Keratinocyte (primary cell): ENCODE measurements around the gene CSNK2A1. TPM values are rescaled to one million over a fixed set of nuclear protein-coding genes. Genes with fewer than 3 reads are reported as not detected.
"Not testable (repeated sequence)": the region's sequence is repeated elsewhere in the genome, so short reads cannot be mapped to it uniquely, and the experiment has no call there.

Experiments used
- DNase-seq: peaks from one replicate; pipeline ENCODE4 v3.0.0-alpha.2; 2011; ENCODE audit warnings: low read depth, missing footprints, low spot score
- FAIRE-seq: peaks from 2 replicates; lab custom pipeline; 2011; peaks lifted over from hg19 to GRCh38; lab: Jason Lieb, UNC
- H2AFZ ChIP-seq: 2 replicates; pipeline ENCODE4 v1.6.0; 2012; ENCODE audit warnings: low read length, control low read depth, inconsistent platforms; ENCODE audit not compliant: control insufficient read depth
- H3K27ac ChIP-seq: 2 replicates; pipeline ENCODE4 v1.5.1; 2011; ENCODE audit warnings: low read length; ENCODE audit not compliant: control insufficient read depth, insufficient read depth
- H3K27me3 ChIP-seq: 3 replicates; pipeline ENCODE4 v1.6.0; 2011; ENCODE audit warnings: low read length; ENCODE audit not compliant: control insufficient read depth, insufficient read depth; ENCODE audit errors: extremely low read depth
- H3K36me3 ChIP-seq, 2 experiments: 2 replicates in 1 of 2; 3 replicates in 1 of 2; pipeline ENCODE4 v1.5.1; 2011; ENCODE audit warnings: low read length in 2 of 2, mild to moderate bottlenecking in 1 of 2; ENCODE audit not compliant: control insufficient read depth in 2 of 2, insufficient read depth in 2 of 2; ENCODE audit errors: extremely low read depth in 1 of 2
- H3K4me1 ChIP-seq: 3 replicates; pipeline ENCODE4 v1.5.1; 2011; ENCODE audit warnings: low read length; ENCODE audit not compliant: control insufficient read depth, insufficient read depth; ENCODE audit errors: extremely low read depth
- H3K4me2 ChIP-seq: 3 replicates; pipeline ENCODE4 v1.6.0; 2011; ENCODE audit warnings: low read depth, low read length; ENCODE audit not compliant: control insufficient read depth, insufficient read depth; ENCODE audit errors: extremely low read depth
- H3K4me3 ChIP-seq, 3 experiments: fragments of 200-600 bp in 1 of 3; sonication (generic) in 1 of 3; 2 replicates in 2 of 3; 3 replicates in 1 of 3; pipeline ENCODE4 v1.5.1; 2011 to 2016; ENCODE audit warnings: low read length in 3 of 3, mild to moderate bottlenecking in 3 of 3, control low read depth in 2 of 3, inconsistent platforms in 1 of 3, low read depth in 1 of 3, mixed read lengths in 1 of 3, mixed run types in 1 of 3, moderate library complexity in 1 of 3; ENCODE audit not compliant: control insufficient read depth in 2 of 3, insufficient read depth in 2 of 3; ENCODE audit errors: extremely low read depth in 1 of 3
- H3K79me2 ChIP-seq: 2 replicates; pipeline ENCODE4 v1.6.0; 2012; ENCODE audit warnings: low read length; ENCODE audit not compliant: control insufficient read depth, insufficient read depth
- H3K9ac ChIP-seq: 3 replicates; pipeline ENCODE4 v1.6.0; 2011; ENCODE audit warnings: low read length; ENCODE audit not compliant: control insufficient read depth, insufficient read depth; ENCODE audit errors: extremely low read depth
- H3K9me1 ChIP-seq: 3 replicates; pipeline ENCODE4 v1.6.0; 2011; ENCODE audit warnings: low read length; ENCODE audit not compliant: control insufficient read depth, insufficient read depth; ENCODE audit errors: extremely low read depth
- H3K9me3 ChIP-seq: 2 replicates; pipeline ENCODE4 v1.5.1; 2012; ENCODE audit warnings: low read depth, low read length; ENCODE audit not compliant: control insufficient read depth
- H4K20me1 ChIP-seq: 3 replicates; pipeline ENCODE4 v1.6.0; 2011; ENCODE audit warnings: low read length; ENCODE audit not compliant: control insufficient read depth, insufficient read depth; ENCODE audit errors: extremely low read depth
- EZH2 ChIP-seq: IDR thresholded peaks from one replicate; pipeline ENCODE4 v1.6.1; 2012; ENCODE audit warnings: inconsistent platforms, mild to moderate bottlenecking, low read length, moderate library complexity
- dilution Hi-C: fragments of 300-500 bp; cut with MboI; formaldehyde crosslinking; loops from one replicate; pipeline ENCODE4 v1.7.0; 2020; ENCODE audit warnings: low sequenced_read_pairs; ENCODE audit not compliant: extremely low pct_ligation_motif_present
- polyA plus RNA-seq, 5 experiments: library from polyadenylated mRNA; depleted of rRNA in 3 of 5; stranded (reverse) in 3 of 5; stranded (forward) in 1 of 5; unstranded in 1 of 5; fragments of >200 nt; gene quantifications; 1 replicate in 1 of 5; 2 replicates in 3 of 5; 3 replicates in 1 of 5; pipeline versions ENCODE4 v1.2.1 to v1.2.3, GENCODE V29; 2011 to 2012; ENCODE audit warnings: missing spikeins in 2 of 5, low read depth in 1 of 5, low replicate concordance in 1 of 5
- TF ChIP-seq, protein P1 (sequence below), 3 experiments: IDR thresholded peaks in 1 of 3; conservative IDR thresholded peaks in 1 of 3; optimal IDR thresholded peaks in 1 of 3; 2 replicates in 2 of 3; 3 replicates in 1 of 3; pipeline versions ENCODE3 to v1.5.1; 2011; ENCODE audit warnings: low read length in 3 of 3, mild to moderate bottlenecking in 3 of 3, moderate library complexity in 2 of 3, control low read depth in 1 of 3, inconsistent platforms in 1 of 3; ENCODE audit not compliant: insufficient read depth in 2 of 3; ENCODE audit errors: extremely low read depth in 1 of 3

The CSNK2A1 gene
- polyA plus RNA-seq, 1 donor (not counting 4 experiments of a cell fraction or from before 2014, with no cell fraction given): 122 TPM

DNA sequence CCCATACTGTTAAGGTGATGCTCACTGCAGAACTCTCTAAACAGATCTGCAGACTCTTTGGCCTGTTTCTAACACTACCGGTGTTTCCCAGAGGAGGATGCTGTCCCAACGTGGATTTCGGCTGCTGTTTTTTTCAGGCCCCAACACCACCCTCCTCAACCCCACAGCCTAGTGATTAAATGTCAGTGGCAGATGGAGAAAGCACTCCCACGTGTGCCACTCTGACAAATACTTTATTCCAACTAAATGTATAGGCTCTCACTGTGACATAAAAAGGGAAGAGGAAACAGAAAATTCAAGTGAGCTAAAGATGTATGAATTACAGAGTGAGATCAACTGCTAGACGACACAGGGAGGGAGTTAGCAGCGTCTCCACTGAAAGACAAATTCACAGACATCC is 84.8 kb downstream of the CSNK2A1 start:
- peaks cover 2% of the 10 kb centered on the region for H3K9me1 ChIP-seq
- H4K20me1 ChIP-seq: peaks cover 6% of the 10 kb centered on the region
- H3K4me3 ChIP-seq: no peak overlapping the region
- H3K9me3 ChIP-seq: no peaks in the 10 kb centered on the region
- H3K27ac ChIP-seq: no peak overlapping the region
- DNase-seq (no peak), FAIRE-seq (no peak)
- H3K4me2 ChIP-seq: no peak overlapping the region
- peaks cover 21% of the 10 kb centered on the region for H3K4me1 ChIP-seq
- no peak overlapping the region for H3K9ac ChIP-seq
- no peak overlapping the region for H2AFZ ChIP-seq
- TF ChIP-seq, protein P1, sequence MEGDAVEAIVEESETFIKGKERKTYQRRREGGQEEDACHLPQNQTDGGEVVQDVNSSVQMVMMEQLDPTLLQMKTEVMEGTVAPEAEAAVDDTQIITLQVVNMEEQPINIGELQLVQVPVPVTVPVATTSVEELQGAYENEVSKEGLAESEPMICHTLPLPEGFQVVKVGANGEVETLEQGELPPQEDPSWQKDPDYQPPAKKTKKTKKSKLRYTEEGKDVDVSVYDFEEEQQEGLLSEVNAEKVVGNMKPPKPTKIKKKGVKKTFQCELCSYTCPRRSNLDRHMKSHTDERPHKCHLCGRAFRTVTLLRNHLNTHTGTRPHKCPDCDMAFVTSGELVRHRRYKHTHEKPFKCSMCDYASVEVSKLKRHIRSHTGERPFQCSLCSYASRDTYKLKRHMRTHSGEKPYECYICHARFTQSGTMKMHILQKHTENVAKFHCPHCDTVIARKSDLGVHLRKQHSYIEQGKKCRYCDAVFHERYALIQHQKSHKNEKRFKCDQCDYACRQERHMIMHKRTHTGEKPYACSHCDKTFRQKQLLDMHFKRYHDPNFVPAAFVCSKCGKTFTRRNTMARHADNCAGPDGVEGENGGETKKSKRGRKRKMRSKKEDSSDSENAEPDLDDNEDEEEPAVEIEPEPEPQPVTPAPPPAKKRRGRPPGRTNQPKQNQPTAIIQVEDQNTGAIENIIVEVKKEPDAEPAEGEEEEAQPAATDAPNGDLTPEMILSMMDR (optimal IDR thresholded peaks at IDR 0.05 in 1 of 3, IDR thresholded peaks at IDR 0.05 in 1 of 3, conservative IDR thresholded peaks at IDR 0.05 in 1 of 3; ENCODE audit: extremely low read depth in 1 of 3, insufficient read depth in 2 of 3, low read length in 3 of 3): no peak
- TF ChIP-seq EZH2: no peak
- peaks cover 71% of the 10 kb centered on the region for H3K79me2 ChIP-seq
- dilution Hi-C loops: no loop called here
- no peaks in the 10 kb centered on the region for H3K27me3 ChIP-seq
- H3K36me3 ChIP-seq: no peaks in the 10 kb centered on the region

DNA sequence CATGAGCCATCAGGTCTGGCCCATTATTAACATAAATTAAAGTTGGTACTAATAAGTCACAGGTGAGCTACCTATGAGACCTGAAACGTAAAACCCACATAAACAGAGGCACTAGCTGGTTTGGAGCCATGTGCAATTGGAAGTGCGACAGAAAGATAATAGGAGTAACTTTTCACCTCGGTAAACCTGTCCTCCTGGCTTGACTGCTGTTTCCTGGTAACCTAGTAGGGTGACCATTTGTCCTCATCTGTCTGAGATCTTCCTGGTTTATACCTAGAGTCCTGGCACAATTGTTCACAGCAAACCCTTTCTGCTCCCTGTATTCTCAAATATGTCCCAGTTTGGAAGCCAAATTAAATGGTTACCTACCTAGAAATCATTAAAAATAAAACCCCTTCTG is 88.6 kb downstream of the CSNK2A1 start:
- Histone ChIP-seq H3K9ac (no peak overlapping the region), H3K36me3 (no peaks in the 10 kb centered on the region), H4K20me1 (peaks cover 2% of the 10 kb centered on the region), H3K9me1 (no peaks in the 10 kb centered on the region), H3K79me2 (peaks cover 83% of the 10 kb centered on the region), H3K4me1 (peaks cover 2% of the 10 kb centered on the region), H3K4me2 (no peak overlapping the region), H3K27me3 (no peaks in the 10 kb centered on the region), H3K9me3 (no peaks in the 10 kb centered on the region), H2AFZ (no peak overlapping the region), H3K27ac (no peak overlapping the region), H3K4me3 (no peak overlapping the region)
- FAIRE-seq: no peak
- no peak for TF ChIP-seq EZH2
- TF ChIP-seq, protein P1 (optimal IDR thresholded peaks at IDR 0.05 in 1 of 3, IDR thresholded peaks at IDR 0.05 in 1 of 3, conservative IDR thresholded peaks at IDR 0.05 in 1 of 3; ENCODE audit: extremely low read depth in 1 of 3, insufficient read depth in 2 of 3, low read length in 3 of 3): no peak
- no peak for DNase-seq
- dilution Hi-C loops: no loop called here

DNA sequence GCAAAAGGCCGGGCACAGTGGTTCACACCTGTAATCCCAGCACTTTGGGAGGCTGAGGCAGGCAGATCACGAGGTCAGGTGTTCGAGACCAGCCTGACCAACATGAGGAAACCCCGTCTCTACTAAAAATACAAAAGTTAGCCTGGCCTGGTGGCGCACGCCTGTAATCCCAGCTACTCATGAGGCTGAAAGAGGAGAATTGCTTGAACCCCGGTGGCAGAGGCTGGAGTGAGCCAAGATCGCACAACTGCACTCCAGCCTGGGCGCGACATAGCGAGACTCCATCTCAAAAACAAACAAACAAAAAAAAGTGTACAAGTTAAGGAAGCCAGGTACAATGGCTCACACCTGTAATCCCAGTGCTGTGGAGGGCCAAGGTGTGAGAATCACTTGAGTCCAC is 91.6 kb downstream of the CSNK2A1 start:
- H3K4me3 ChIP-seq, FAIRE-seq, dilution Hi-C loops, H3K27ac ChIP-seq, H2AFZ ChIP-seq, H3K27me3 ChIP-seq, H4K20me1 ChIP-seq, H3K4me1 ChIP-seq, H3K9ac ChIP-seq, H3K36me3 ChIP-seq, H3K4me2 ChIP-seq, H3K9me3 ChIP-seq, DNase-seq, H3K9me1 ChIP-seq: not testable (repeated sequence)
- H3K79me2 ChIP-seq: peaks cover 70% of the 10 kb centered on the region
